Measurements from ENCODE around the gene SMARCC1.

The SMARCC1 gene

DNA sequence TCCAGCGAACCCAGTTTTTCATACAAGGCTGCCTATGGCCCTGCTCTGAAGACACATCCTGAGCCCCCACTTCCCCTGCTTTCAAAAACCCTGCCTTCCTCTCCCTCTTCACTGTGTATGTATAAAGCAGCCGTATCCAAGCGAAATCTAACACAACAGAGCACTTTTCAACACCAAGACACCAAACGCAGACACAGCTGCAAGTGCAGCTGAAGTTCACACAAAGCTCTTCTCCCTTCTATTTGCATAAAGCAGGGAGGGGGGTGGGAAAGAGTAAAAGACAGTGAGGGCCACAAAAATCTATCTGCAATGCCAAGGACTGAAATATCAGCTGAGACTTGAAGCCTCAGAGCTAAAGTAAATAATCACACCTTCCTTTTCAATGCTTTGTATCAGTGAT lies 168.0 kb downstream of the SMARCC1 start:
- H3K4me3 Mint-ChIP-seq: no peak overlapping the region
- H3K4me1 Mint-ChIP-seq: no peaks in the 10 kb centered on the region
- H3K36me3 Mint-ChIP-seq (ENCODE audit: low read depth): peaks cover 47% of the 10 kb centered on the region
- DNase-seq (no peak), ATAC-seq (no peak)
- H3K27ac Mint-ChIP-seq: no peak overlapping the region
- no peaks in the 10 kb centered on the region for H3K27me3 Mint-ChIP-seq
- no peaks in the 10 kb centered on the region for H3K9me3 Mint-ChIP-seq

DNA sequence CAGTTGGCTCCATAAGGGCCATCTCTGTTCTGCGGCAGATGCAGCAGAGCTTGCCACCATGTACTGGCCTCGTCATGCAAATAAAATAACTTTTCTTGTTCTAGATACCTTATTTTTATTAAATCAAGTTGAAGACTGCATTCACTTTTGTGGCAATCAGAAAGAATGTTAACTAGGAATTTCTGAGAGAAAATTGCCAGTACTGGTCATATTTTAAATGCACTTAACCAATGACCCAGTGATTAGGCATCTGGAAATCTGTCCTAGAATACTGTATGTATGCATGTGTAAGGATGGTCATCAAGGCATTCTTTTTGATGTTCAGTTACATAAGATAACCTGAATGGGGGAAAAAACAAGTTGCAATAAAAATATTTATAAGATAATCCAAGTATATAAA lies 168.8 kb downstream of the SMARCC1 start:
- H3K27me3 Mint-ChIP-seq: no peaks in the 10 kb centered on the region
- H3K4me3 Mint-ChIP-seq: no peak overlapping the region
- H3K27ac Mint-ChIP-seq: no peak overlapping the region
- no peaks in the 10 kb centered on the region for H3K4me1 Mint-ChIP-seq
- peaks cover 47% of the 10 kb centered on the region for H3K36me3 Mint-ChIP-seq (ENCODE audit: low read depth)
- no peaks in the 10 kb centered on the region for H3K9me3 Mint-ChIP-seq
- no peak for DNase-seq
- no peak for ATAC-seq

DNA sequence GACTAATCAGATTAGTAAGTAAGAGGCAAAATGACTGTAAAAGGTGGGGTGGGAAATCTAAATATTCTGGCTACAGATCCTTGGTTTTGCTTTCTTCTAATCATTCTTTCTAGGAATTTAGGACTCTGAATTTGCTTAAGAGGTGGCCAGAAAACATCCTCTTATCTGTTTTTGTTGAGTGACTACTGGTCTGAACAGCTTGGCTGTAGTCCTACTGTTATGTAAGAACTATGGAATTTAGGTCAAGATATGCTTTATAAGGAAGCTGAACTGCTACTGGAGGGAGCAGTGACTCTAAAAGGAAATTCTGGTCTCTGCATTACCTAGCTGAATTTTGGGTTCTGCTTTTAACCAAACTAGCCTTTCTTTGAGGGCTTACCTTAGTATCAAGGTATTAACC lies 169.5 kb downstream of the SMARCC1 start:
- no peaks in the 10 kb centered on the region for H3K4me1 Mint-ChIP-seq
- H3K36me3 Mint-ChIP-seq (ENCODE audit: low read depth): peaks cover 40% of the 10 kb centered on the region
- H3K4me3 Mint-ChIP-seq: no peak overlapping the region
- H3K9me3 Mint-ChIP-seq: no peaks in the 10 kb centered on the region
- ATAC-seq (no peak), DNase-seq (no peak)
- H3K27ac Mint-ChIP-seq: no peak overlapping the region
- H3K27me3 Mint-ChIP-seq: no peaks in the 10 kb centered on the region

DNA sequence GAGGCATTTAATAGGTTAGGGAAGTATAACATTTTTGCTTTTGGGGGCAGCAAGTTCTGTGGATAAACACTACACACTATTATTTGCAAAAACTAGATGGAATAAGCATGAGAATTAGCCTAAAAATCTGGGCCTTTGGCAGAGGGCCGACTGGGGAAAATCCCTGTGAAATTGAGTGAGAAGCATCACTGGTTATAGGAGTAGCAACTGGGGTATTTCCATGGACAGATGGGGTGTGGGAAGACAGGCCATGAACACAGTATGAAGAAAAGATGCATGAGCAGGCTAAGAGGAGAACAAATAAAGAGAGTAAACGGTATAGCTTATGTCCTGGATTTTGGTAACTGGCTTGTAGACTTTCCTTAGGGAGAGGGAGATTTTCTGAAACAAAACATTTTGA lies 170.1 kb downstream of the SMARCC1 start:
- Mint-ChIP-seq H3K27me3 (no peaks in the 10 kb centered on the region), H3K27ac (peak overlapping the region; percentile 44), H3K9me3 (no peaks in the 10 kb centered on the region), H3K36me3 (ENCODE audit: low read depth) (peaks cover 42% of the 10 kb centered on the region), H3K4me3 (no peak overlapping the region), H3K4me1 (no peaks in the 10 kb centered on the region)
- ATAC-seq: no peak
- DNase-seq: no peak

DNA sequence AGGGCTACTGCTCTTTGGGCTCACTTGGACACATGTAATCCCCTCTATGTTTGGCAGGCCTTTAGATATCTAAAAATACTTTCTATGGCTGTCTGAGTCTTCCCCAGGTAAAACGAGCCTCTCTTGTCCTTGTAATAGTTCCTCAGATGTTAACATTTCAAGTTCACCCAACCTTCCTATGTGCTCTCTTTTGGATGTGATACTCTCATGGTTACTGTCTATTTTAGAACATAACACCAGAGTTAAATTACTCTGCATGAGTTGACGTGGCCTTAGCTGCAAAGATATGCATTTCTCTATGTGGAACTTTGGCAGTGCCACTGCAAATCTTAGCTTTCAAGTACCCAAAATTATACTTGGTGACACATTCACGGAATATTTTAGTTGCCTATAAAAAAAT lies 171.1 kb downstream of the SMARCC1 start:
- Mint-ChIP-seq H3K27ac (no peak overlapping the region), H3K4me3 (no peak overlapping the region), H3K9me3 (no peaks in the 10 kb centered on the region), H3K36me3 (ENCODE audit: low read depth) (peaks cover 47% of the 10 kb centered on the region), H3K27me3 (no peaks in the 10 kb centered on the region), H3K4me1 (no peaks in the 10 kb centered on the region)
- no peak for DNase-seq
- ATAC-seq: no peak

DNA sequence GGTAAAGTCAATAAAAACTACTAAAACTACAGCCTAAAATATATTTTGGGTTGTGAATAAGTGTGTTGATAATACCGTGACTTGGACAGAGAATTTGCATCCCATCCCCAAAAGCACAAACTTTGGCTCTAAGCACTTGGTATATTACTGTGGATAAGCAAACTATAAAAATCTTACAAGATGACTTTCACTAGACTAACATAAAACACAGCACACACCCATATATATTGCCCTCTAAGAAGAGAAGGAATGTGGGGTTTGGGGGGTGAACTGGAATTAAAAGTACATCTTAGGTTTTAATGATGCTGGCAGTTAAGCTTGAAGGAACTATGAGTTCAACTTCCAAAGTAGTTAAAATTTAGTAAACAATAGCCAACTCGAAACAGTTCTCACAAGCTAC lies 174.4 kb downstream of the SMARCC1 start:
- ATAC-seq (no peak), DNase-seq (no peak)
- no peaks in the 10 kb centered on the region for H3K27me3 Mint-ChIP-seq
- no peaks in the 10 kb centered on the region for H3K9me3 Mint-ChIP-seq
- peaks cover 63% of the 10 kb centered on the region for H3K36me3 Mint-ChIP-seq (ENCODE audit: low read depth)
- H3K4me1 Mint-ChIP-seq: no peaks in the 10 kb centered on the region
- no peak overlapping the region for H3K27ac Mint-ChIP-seq
- H3K4me3 Mint-ChIP-seq: no peak overlapping the region

DNA sequence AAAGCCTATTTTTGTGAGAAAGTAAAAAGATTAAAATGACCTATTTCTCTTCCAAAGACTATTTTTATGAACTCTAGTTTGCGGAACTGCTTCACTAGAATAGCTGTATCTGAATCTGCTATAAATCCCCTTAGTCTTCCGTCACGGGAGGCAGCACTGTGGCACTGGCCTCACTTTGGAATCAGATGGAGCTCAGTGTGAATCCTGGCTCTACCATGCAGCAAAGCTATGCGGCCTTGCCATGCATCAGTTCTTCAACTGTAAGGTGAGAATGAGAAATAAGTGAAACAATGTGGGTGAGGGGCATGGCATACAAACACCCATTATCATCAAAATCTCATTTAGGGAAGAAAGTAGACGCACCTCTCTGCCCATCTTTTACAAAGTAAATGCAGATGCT lies 175.5 kb downstream of the SMARCC1 start:
- Mint-ChIP-seq H3K36me3 (ENCODE audit: low read depth) (peaks cover 55% of the 10 kb centered on the region), H3K27me3 (no peaks in the 10 kb centered on the region), H3K27ac (peak overlapping the region; percentile 34), H3K9me3 (no peaks in the 10 kb centered on the region), H3K4me1 (no peaks in the 10 kb centered on the region), H3K4me3 (no peak overlapping the region)
- ATAC-seq: no peak
- no peak for DNase-seq

DNA sequence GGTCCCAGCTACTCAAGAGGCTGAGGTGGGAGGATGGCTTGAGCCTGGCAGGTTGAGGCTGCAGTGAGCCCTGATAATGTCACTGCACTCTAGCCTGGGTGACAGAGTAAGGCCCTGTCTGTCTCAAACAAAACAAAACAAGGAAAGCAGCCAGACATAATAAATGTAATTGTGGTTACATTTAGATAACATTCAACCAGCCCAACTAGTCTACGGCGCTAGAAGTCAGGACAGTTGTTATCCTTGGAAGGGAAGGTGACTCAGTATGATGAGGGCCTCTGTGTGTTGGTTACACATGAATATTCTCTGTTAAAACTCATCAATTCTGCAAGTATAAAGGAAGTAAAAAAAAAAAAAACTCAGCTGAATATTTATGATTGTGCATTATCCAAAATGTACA lies 176.0 kb downstream of the SMARCC1 start:
- H3K27ac Mint-ChIP-seq: no peak overlapping the region
- H3K36me3 Mint-ChIP-seq (ENCODE audit: low read depth): peaks cover 51% of the 10 kb centered on the region

DNA sequence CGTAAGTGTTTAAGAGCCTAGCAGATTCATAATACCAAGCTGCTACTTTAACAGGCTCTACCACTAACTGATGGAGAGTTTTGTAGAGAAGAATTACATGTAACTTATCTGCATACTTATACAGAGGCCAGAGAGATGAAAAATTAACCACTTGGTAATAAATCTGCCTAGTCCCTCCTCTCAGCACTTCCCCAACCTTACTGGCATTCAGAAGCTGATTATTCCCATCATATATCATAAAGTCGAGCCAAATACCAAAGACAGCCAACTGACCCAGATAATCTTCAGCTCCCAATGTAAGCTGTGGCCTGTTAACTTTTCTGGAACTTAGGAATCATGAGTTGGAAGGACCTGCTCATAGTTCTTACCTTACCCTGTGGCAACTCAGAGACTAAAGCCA lies 177.5 kb downstream of the SMARCC1 start:
- ATAC-seq (no peak), DNase-seq (no peak)
- Mint-ChIP-seq H3K36me3 (ENCODE audit: low read depth) (peaks cover 38% of the 10 kb centered on the region), H3K27me3 (no peaks in the 10 kb centered on the region), H3K9me3 (no peaks in the 10 kb centered on the region), H3K4me1 (no peaks in the 10 kb centered on the region), H3K4me3 (no peak overlapping the region), H3K27ac (no peak overlapping the region)

More for the DNA sequence above, 176.0 kb downstream of the SMARCC1 start:
- ATAC-seq (no peak), DNase-seq (no peak)
- H3K9me3 Mint-ChIP-seq: no peaks in the 10 kb centered on the region
- H3K27me3 Mint-ChIP-seq: no peaks in the 10 kb centered on the region
- H3K4me3 Mint-ChIP-seq: no peak overlapping the region
- no peaks in the 10 kb centered on the region for H3K4me1 Mint-ChIP-seq

DNA sequence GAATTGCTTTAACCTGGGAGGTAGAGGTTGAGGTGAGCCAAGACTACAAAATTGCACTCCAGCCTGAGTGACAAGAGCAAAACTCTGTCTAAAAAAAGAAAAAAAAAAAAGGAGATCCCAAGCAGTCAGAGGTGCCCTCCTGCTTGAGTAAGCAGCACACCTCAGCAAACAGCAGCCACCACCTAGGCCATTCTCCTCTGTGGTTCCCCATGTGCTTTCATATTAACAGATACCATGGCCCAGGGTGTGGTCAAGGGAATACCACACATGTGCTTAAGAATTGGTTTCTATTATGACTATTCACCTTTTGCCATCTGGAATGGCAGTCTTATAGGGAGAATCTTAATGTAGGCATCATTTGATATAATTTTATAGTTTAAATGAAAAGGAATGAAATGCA lies 178.4 kb downstream of the SMARCC1 start:
- Mint-ChIP-seq H3K9me3 (no peaks in the 10 kb centered on the region), H3K27ac (no peak overlapping the region), H3K36me3 (ENCODE audit: low read depth) (peaks cover 33% of the 10 kb centered on the region), H3K4me3 (no peak overlapping the region), H3K4me1 (no peaks in the 10 kb centered on the region), H3K27me3 (no peaks in the 10 kb centered on the region)
- DNase-seq (no peak), ATAC-seq (no peak)

DNA sequence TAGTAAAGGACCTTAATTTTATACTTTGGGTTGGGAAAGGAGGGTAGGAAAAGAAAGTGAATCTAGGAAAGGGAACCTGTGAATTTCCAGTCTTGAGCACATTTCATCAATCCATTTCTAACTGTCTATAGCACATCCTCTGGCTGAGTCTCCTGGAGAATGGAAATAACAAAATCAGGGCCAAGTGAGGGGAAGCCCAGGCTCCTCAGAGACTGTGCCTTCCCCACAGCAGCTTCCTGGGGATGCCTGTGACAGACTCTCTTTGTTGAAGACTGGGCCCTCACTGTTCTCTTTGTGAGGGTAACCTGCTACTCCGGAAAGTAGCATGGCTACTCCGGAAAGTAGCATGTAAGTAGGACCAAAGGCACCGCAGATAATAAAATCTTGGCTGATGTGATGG lies 180.4 kb downstream of the SMARCC1 start:
- Mint-ChIP-seq H3K4me3 (no peak overlapping the region), H3K36me3 (ENCODE audit: low read depth) (peaks cover 30% of the 10 kb centered on the region), H3K4me1 (no peaks in the 10 kb centered on the region), H3K27me3 (no peaks in the 10 kb centered on the region), H3K27ac (no peak overlapping the region), H3K9me3 (no peaks in the 10 kb centered on the region)
- ATAC-seq (no peak), DNase-seq (no peak)

DNA sequence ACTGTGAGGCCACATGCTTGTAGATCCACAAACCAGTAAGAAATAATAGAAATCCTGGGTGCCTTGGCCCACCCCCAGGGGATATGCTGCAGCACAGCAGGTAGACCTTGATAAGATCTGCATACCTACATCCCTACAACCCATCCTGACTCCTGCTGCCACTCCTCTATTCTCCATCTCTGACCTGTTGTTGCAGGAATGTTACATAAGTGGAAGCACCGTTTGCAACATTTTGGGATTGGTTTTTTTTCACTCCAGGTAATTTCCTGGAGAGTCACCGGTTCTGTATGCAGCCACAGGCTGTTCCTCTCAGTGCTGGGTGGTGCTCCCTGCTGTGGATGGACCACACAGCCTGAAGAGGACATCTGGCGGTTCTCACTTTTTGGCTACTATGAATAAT lies 186.9 kb downstream of the SMARCC1 start:
- no peaks in the 10 kb centered on the region for H3K27me3 Mint-ChIP-seq
- no peak overlapping the region for H3K27ac Mint-ChIP-seq
- H3K4me1 Mint-ChIP-seq: no peaks in the 10 kb centered on the region
- H3K4me3 Mint-ChIP-seq: no peak overlapping the region
- H3K9me3 Mint-ChIP-seq: no peaks in the 10 kb centered on the region
- DNase-seq (no peak), ATAC-seq (no peak)
- peaks cover 19% of the 10 kb centered on the region for H3K36me3 Mint-ChIP-seq (ENCODE audit: low read depth)

DNA sequence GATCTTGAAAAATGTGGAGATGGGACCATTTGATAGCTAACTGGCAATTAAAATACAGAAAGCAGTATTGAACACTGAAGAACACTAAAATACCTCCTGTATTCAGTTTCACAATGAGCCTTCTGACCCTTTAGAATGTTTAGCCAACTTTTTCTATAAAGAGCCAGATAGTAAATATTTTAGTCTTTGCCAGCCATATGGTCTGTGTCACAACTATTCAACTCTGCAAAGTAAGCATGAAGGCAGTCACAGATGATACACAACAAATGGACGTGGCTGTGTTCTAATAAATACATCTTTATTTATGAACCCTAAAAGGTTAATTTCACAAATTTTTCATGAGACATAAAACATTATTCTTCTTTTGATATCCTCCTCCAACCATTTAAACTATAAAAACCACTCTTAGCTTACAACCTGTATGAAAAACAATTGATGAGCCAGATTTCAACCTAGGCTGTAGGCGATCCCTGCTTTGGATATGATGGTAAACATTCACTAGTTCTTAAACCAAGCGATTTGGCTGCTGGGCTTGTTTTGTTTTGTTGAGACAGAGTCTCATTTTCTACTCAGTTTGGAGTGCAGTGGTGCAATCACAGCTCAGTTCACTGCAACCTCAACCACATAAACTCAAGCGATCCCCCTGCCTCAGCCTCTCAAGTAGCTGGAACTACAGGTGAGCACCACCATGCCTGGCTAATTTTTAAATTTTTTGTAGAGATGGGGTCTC lies 189.5 kb downstream of the SMARCC1 start:
- ATAC-seq: no peak
- peaks cover 19% of the 10 kb centered on the region for H3K36me3 Mint-ChIP-seq (ENCODE audit: low read depth)

DNA sequence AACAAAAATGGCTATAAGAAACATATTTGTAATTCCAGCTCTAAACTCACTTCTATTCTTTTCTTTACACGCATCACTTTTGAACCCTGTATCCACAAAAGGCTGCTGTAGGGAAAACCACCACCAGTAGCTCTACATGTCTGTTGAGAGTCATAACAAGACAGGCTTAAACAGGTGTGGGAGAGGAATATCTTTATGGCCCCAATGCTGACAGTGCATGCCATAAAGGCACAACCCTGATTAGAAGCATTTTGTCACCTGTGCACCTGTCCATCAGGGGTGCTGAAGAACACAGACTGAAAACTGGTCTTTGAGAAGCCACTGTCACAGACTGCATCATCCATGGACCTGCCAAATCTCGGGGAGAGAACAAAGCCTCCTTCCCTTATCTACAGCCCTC lies 191.5 kb downstream of the SMARCC1 start:
- H3K27ac Mint-ChIP-seq: no peak overlapping the region
- no peak overlapping the region for H3K4me3 Mint-ChIP-seq
- H3K4me1 Mint-ChIP-seq: no peaks in the 10 kb centered on the region
- no peaks in the 10 kb centered on the region for H3K27me3 Mint-ChIP-seq
- H3K36me3 Mint-ChIP-seq (ENCODE audit: low read depth): peaks cover 18% of the 10 kb centered on the region
- no peaks in the 10 kb centered on the region for H3K9me3 Mint-ChIP-seq
- ATAC-seq (no peak), DNase-seq (no peak)

More for the DNA sequence above, 189.5 kb downstream of the SMARCC1 start:
- no peaks in the 10 kb centered on the region for H3K4me1 Mint-ChIP-seq
- no peak overlapping the region for H3K4me3 Mint-ChIP-seq
- H3K27me3 Mint-ChIP-seq: no peaks in the 10 kb centered on the region
- H3K9me3 Mint-ChIP-seq: no peaks in the 10 kb centered on the region
- no peak overlapping the region for H3K27ac Mint-ChIP-seq
- no peak for DNase-seq

DNA sequence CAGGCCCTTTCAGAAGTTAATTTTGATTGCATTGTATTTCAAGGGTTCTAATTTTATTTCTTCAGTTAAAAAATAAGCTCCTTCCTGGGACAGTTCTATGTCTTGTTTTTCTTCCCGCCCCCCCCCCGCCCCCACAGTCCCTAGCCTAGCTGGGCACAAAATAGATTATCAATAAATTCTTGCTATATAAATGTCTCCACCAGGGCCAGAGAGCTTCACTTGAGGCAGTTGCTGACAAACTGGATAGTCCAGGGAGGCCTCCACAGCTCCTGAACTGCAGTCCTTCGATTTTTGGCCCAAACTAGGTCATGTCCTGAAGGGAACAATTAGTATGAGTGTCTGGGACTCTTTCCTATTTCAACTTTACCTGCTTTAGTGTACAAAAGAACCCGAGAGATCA lies 193.1 kb downstream of the SMARCC1 start:
- Mint-ChIP-seq H3K27ac (no peak overlapping the region), H3K4me3 (no peak overlapping the region), H3K36me3 (ENCODE audit: low read depth) (peaks cover 17% of the 10 kb centered on the region), H3K4me1 (no peaks in the 10 kb centered on the region), H3K9me3 (no peaks in the 10 kb centered on the region), H3K27me3 (no peaks in the 10 kb centered on the region)
- ATAC-seq (no peak), DNase-seq (no peak)

DNA sequence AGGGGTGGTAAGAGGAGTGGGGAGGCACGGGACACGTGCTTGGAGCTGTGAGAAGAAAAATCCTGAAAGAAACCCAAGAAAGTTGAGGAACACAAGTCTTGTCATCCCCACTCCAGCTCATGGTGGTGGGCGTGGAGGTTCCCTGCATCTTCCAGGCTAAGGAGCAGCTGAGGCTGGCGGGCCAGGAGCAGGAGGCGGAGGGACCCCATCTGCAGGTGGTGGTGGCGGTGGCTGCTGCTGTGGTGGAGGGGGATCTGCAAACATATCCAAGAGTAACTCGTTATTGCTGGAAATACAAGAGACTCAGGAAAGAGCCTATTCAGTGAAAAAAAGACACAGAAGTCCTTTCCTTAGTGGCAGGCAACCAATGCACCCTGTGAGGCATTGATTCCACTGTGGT lies 193.6 kb downstream of the SMARCC1 start:
- no peak overlapping the region for H3K27ac Mint-ChIP-seq
- no peaks in the 10 kb centered on the region for H3K27me3 Mint-ChIP-seq
- H3K4me3 Mint-ChIP-seq: no peak overlapping the region
- H3K9me3 Mint-ChIP-seq: no peaks in the 10 kb centered on the region
- H3K4me1 Mint-ChIP-seq: no peaks in the 10 kb centered on the region
- no peak for DNase-seq
- ATAC-seq: no peak
- H3K36me3 Mint-ChIP-seq (ENCODE audit: low read depth): peaks cover 17% of the 10 kb centered on the region

Measured in activated naive CD8-positive, alpha-beta T cell treated with anti-CD3 and anti-CD28 coated beads, Interleukin-2, amount 50 U/mL, for 24 hours (primary cell).